OCI-LY3 (cell line): Measurements from ENCODE around the gene UBASH3A.

ENCODE experiments used
- H2AFZ ChIP-seq: fragments of 200-600, 300-600 bp; shearing (Covaris generic); 2 replicates; pipeline ENCODE4 v1.6.0; 2014; ENCODE audit warnings: antibody characterized with exemption, low read depth, low read length
- H3K27ac ChIP-seq: fragments of 200-600, 300-600 bp; sonication (generic); 2 replicates; pipeline ENCODE4 v1.5.1; 2014; ENCODE audit warnings: mild to moderate bottlenecking, low read length, moderate library complexity, mixed read lengths
- H3K27me3 ChIP-seq: fragments of 200-600, 300-600 bp; sonication (generic); 2 replicates; pipeline ENCODE4 v1.6.1; 2014; ENCODE audit warnings: low read depth, low read length, mixed read lengths
- H3K36me3 ChIP-seq: fragments of 200-600, 300-600 bp; sonication (generic); replicated peaks from 2 replicates; pipeline ENCODE3; 2014; ENCODE audit warnings: low read depth, low read length, mixed read lengths
- H3K4me1 ChIP-seq: fragments of 300-600, 200-600 bp; sonication (generic); 2 replicates; pipeline ENCODE4 v1.6.1; 2014; ENCODE audit warnings: low read length, mixed read lengths
- H3K4me2 ChIP-seq: fragments of 200-600, 300-600 bp; sonication (generic); 2 replicates; pipeline ENCODE4 v1.6.1; 2014; ENCODE audit warnings: low read length, mixed read lengths
- H3K4me3 ChIP-seq: fragments of 300-600, 200-600 bp; sonication (generic); 2 replicates; pipeline ENCODE4 v1.5.1; 2014; ENCODE audit warnings: antibody characterized with exemption, mild to moderate bottlenecking, low read length, moderate library complexity
- H3K79me2 ChIP-seq: fragments of 300-600, 200-600 bp; shearing (Covaris generic); 2 replicates; pipeline ENCODE4 v1.6.1; 2014; ENCODE audit warnings: mild to moderate bottlenecking, low read length, mixed read lengths
- H3K9ac ChIP-seq: fragments of 300-600, 200-600 bp; shearing (Covaris generic); 2 replicates; pipeline ENCODE4 v1.6.0; 2014; ENCODE audit warnings: mild to moderate bottlenecking, low read length, moderate library complexity
- H3K9me3 ChIP-seq: fragments of 200-600, 300-600 bp; shearing (Covaris generic); 2 replicates; pipeline ENCODE4 v1.6.1; 2014; ENCODE audit warnings: low read length, mixed read lengths; ENCODE audit not compliant: insufficient read depth
- H4K20me1 ChIP-seq: fragments of 200-600, 300-600 bp; sonication (generic); 2 replicates; pipeline ENCODE4 v1.6.1; 2016; ENCODE audit warnings: low read length, mixed read lengths; ENCODE audit not compliant: insufficient read depth
- EZH2phosphoT487 ChIP-seq: fragments of 200-600 bp; shearing (Covaris generic); IDR thresholded peaks from 2 replicates; pipeline ENCODE4 v1.6.1; 2018; ENCODE audit warnings: antibody characterized with exemption, mixed run types, low read depth
- TF ChIP-seq, protein P1 (sequence below): fragments of 200-600, 300-600 bp; sonication (generic); IDR thresholded peaks from 2 replicates; pipeline ENCODE4 v1.5.1; 2014; ENCODE audit warnings: antibody characterized with exemption, low read length, low read depth

Gene UBASH3A

GRCh38 chr21:42362198-42362597 lies 41.5 kb upstream of the UBASH3A start:
- Histone ChIP-seq H3K27ac (no peak overlapping the region), H3K9ac (no peak overlapping the region), H3K27me3 (peaks cover 11% of the 10 kb centered on the region; the same call in 1 of the 2 replicates), H3K9me3 (no peaks in the 10 kb centered on the region), H3K4me2 (no peak overlapping the region), H3K79me2 (no peaks in the 10 kb centered on the region), H3K4me3 (no peak overlapping the region), H3K4me1 (no peaks in the 10 kb centered on the region), H2AFZ (no peak overlapping the region), H4K20me1 (no peaks in the 10 kb centered on the region), H3K36me3 (no peaks in the 10 kb centered on the region)
- TF ChIP-seq EZH2phosphoT487: no peak
- TF ChIP-seq, protein P1, sequence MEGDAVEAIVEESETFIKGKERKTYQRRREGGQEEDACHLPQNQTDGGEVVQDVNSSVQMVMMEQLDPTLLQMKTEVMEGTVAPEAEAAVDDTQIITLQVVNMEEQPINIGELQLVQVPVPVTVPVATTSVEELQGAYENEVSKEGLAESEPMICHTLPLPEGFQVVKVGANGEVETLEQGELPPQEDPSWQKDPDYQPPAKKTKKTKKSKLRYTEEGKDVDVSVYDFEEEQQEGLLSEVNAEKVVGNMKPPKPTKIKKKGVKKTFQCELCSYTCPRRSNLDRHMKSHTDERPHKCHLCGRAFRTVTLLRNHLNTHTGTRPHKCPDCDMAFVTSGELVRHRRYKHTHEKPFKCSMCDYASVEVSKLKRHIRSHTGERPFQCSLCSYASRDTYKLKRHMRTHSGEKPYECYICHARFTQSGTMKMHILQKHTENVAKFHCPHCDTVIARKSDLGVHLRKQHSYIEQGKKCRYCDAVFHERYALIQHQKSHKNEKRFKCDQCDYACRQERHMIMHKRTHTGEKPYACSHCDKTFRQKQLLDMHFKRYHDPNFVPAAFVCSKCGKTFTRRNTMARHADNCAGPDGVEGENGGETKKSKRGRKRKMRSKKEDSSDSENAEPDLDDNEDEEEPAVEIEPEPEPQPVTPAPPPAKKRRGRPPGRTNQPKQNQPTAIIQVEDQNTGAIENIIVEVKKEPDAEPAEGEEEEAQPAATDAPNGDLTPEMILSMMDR: no peak

- Histone ChIP-seq H3K9ac (no peak overlapping the region), H3K79me2 (no peaks in the 10 kb centered on the region), H4K20me1 (no peaks in the 10 kb centered on the region), H3K9me3 (no peaks in the 10 kb centered on the region), H3K4me1 (no peaks in the 10 kb centered on the region), H3K27me3 (peaks cover 11% of the 10 kb centered on the region; the same call in 1 of the 2 replicates), H3K36me3 (no peaks in the 10 kb centered on the region), H3K27ac (no peak overlapping the region), H3K4me3 (no peak overlapping the region), H2AFZ (no peak overlapping the region), H3K4me2 (no peak overlapping the region)
- TF ChIP-seq, protein P1: no peak
- no peak for TF ChIP-seq EZH2phosphoT487
Observed at GRCh38 chr21:42362700-42363099, 41.0 kb upstream of the UBASH3A start.

- Histone ChIP-seq H3K9ac (no peak overlapping the region), H4K20me1 (no peaks in the 10 kb centered on the region), H3K27ac (no peak overlapping the region), H3K4me1 (no peaks in the 10 kb centered on the region), H3K79me2 (no peaks in the 10 kb centered on the region), H3K27me3 (peaks cover 11% of the 10 kb centered on the region; the same call in 1 of the 2 replicates), H3K9me3 (no peaks in the 10 kb centered on the region), H3K36me3 (no peaks in the 10 kb centered on the region), H3K4me3 (no peak overlapping the region), H3K4me2 (no peak overlapping the region), H2AFZ (no peak overlapping the region)
- TF ChIP-seq EZH2phosphoT487: no peak
- TF ChIP-seq, protein P1: no peak
Observed at GRCh38 chr21:42363312-42363711, 40.4 kb upstream of the UBASH3A start.

- no peak overlapping the region for H3K4me3 ChIP-seq
- no peak overlapping the region for H3K4me2 ChIP-seq
- no peaks in the 10 kb centered on the region for H3K4me1 ChIP-seq
- H3K79me2 ChIP-seq: no peaks in the 10 kb centered on the region
- H3K27ac ChIP-seq: no peak overlapping the region
- TF ChIP-seq, protein P1: no peak
- no peak for TF ChIP-seq EZH2phosphoT487
- no peak overlapping the region for H3K9ac ChIP-seq
- H2AFZ ChIP-seq: no peak overlapping the region
- H3K9me3 ChIP-seq: no peaks in the 10 kb centered on the region
- no peaks in the 10 kb centered on the region for H3K36me3 ChIP-seq
- no peaks in the 10 kb centered on the region for H4K20me1 ChIP-seq
- H3K27me3 ChIP-seq: peaks cover 11% of the 10 kb centered on the region; the same call in 1 of the 2 replicates
Observed at GRCh38 chr21:42364304-42364865, 39.3 kb upstream of the UBASH3A start.
